ENCODE results near the gene WDR62.

WDR62 gene

GRCh38 chr19:36081894-36082293, 27.2 kb downstream of the WDR62 start:
- no peak for DNase-seq

DNA sequence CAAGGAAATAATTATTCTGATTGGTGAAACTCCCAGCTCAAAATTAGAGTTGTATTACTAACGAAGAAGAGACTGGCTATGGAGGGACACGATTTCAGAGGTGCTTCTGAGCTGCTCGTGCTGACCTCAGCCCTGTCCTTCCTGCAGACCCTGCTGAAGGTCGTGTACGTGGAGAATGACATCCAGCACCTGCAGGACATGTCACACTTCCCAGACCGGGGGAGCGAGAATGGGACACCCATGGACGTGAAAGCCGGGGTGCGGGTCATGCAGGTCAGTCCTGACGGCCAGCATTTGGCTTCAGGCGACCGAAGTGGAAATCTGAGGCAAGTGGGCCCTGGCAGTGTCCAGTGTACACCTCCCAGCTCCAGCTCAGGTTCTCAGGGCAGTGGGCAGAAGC, 28.2 kb downstream of the WDR62 start:
- no peak for DNase-seq

GRCh38 chr19:36084231-36085009, 29.7 kb downstream of the WDR62 start:
- no peak for DNase-seq

GRCh38 chr19:36086326-36086725, 31.6 kb downstream of the WDR62 start:
- no peak for DNase-seq

DNA sequence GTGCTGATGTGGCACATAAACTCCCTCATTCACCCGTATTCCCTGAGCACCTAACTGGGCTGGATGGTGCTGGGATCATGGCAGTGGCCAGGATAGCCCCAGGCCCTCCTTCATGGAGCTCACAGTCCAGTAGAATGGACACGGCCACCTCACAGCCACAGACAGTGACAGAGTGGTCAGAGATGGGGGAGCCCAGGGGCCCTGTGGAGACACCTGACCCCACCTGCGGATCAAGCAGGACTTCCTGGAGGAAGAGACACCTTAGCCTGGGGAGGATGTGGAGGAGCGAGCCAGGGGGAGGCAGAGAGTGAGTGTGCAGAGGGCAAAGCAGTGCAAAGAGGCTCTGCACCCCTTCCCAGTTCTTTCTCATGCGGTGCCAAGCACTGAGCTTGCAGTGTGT, 35.1 kb downstream of the WDR62 start:
- no peak for DNase-seq

DNA sequence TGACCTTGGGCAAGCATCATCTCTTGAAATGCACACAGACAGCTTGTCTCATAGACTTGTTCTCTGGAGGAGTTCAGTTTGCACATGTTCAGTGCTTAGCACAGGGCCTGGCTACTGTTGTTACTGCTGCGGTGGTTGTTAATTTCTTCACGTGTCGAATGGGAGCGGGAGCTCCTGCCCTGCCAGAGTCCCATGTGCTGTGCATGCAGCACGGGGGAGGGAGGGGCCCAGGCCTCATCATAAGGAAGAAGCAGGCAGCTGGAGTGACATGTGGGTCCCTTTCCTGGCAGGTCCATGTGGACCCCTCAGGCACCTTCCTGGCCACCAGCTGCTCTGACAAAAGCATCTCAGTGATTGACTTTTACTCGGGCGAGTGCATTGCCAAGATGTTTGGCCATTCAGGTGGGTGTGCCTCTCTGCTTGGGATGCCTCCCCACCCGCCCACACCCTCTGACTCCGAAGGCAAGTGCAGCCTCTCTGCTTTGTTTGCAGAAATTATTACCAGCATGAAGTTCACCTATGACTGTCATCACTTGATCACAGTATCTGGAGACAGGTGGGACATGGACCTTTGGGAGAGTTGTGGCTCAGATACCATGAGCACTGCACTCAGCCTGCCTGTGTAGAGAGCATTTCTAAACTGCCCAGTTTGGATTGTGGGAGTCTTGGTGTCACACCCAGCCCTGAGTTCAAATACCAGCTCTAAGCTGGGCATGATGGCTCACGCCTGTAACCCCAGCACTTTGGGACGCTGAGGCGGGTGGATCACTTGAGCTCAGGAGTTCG, 36.4 kb downstream of the WDR62 start:
- no peak for DNase-seq

DNA sequence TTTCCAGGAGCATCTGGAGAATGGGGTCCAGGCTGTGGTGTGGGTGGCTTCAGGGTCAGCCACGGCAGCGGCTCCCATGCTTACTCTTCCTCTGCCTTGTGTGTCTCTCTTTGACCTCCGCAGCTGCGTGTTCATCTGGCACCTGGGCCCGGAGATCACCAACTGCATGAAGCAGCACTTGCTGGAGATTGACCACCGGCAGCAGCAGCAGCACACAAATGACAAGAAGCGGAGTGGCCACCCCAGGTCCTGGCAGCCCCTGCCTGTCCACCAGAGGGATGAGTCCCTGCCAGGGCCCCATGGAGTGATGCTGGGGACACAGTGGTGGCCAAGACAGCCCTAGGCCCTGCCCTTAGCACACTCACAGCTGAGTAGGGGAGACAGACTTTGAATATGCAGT, 37.9 kb downstream of the WDR62 start:
- DNase-seq = no peak

- no peak for DNase-seq
Observed at GRCh38 chr19:36093146-36093662, 38.5 kb downstream of the WDR62 start.

DNA sequence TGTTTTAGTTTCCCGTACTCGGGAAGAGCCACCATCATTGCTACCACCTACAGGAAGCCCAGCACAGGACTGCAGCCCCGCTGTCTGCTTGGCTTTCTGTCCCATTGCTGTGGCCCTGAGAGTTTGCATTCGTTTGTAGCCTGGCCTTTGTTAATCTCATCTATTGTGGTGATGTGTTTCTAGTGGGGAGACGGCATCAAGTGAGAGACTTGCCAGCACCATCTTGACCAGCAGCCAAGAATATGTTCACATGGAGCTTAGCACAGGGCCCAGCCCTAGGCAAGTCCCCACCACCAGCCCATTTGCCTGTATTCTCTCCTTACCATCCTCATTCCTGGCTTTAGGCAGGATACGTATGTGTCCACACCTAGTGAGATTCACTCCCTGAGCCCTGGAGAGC, 39.0 kb downstream of the WDR62 start:
- no peak for DNase-seq

GRCh38 chr19:36097036-36097435, 42.3 kb downstream of the WDR62 start:
- DNase-seq = no peak

GRCh38 chr19:36099166-36099785, 44.6 kb downstream of the WDR62 start:
- no peak for DNase-seq

GRCh38 chr19:36100476-36100875, 45.8 kb downstream of the WDR62 start:
- DNase-seq = no peak

DNA sequence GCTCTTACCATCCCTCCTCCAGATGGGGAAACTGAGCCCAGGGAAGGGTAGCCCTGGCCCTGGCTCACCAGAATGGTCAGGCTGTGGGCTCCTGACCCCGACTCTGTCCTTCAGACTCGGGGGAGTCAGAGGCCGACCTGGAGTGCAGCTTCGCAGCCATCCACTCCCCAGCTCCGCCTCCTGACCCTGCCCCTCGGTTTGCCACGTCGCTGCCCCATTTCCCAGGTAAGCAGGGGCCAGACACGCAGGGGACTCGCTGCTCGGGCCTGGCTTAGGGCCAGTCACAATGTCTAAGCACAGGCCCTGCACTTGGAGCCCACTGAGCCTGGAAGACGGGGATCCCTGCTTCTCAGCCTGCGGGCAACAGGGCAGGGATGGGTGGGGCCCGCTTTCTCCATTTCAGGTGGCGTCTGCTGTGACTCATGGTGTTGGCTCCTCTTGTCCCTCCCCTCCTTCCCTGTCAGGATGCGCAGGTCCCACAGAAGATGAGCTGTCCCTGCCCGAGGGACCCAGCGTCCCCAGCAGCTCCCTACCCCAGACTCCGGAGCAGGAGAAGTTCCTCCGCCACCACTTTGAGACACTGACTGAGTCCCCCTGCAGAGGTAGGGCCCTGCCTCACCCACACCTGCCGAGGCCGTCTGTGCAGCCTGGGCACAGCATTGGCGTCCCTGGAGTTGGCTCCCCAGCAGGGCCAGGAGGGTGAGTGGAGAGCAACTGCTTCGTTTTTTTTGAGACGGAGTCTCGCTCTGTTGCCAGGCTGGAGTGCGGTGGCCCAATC, 47.0 kb downstream of the WDR62 start:
- no peak for DNase-seq

- DNase-seq = no peak
Observed at GRCh38 chr19:36103040-36103626, 48.4 kb downstream of the WDR62 start.

DNA sequence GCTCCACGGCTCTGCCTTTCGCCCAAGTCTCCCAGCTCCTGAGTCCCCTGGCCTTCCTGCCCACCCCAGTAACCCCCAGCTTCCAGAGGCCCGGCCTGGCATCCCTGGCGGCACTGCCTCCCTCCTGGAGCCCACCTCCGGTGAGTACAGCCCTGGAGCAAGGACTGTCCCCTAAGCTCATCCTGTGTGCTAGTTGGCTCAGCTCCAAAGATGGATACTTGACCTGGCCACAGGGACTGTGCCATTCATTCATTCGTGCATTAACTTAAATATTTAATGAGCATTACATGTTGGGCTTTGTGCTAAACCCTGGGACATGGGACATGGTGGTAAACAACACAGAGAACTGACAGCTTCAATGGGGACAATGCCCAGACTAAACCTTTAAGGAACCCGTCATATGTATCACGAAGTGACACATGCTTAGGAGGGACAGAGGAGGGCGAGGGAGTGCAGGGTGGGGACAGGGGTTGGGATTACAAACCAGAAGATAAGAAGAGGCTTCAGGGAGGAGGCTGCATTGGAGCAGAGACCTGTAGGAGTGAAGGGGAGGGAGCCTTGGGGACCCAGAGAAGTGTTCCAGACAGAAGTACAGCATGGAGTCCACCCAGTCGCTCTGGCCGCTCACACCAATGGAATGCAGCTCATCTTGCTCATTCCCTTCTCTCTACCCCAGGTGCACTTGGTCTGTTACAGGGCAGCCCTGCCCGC, 49.3 kb downstream of the WDR62 start:
- DNase-seq = peak; percentile 35

DNA sequence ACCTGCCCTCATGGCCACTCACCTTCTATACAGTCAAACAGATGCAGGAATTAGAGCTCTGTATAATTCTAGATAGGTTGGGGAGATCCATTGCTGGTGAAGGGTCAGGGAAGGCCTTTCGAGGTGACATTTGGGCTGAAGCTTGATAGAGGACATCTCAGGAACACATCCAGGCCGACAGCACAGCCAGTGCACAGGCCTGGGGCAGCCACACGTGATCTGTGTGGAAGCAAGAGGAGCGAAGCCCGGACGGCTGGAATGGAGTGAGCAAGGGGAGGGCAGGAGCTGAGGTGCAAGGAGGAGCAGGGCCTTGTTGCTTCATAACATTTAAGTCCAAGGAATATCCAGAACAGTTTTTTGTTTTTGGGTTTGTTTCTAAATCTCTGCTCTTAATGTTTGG, 51.7 kb downstream of the WDR62 start:
- DNase-seq = no peak

GRCh38 chr19:36106991-36107390, 52.3 kb downstream of the WDR62 start:
- DNase-seq = no peak

- DNase-seq = no peak
Observed at GRCh38 chr19:36108684-36109083, 54.0 kb downstream of the WDR62 start.

GRCh38 chr19:36110487-36111199, 55.9 kb downstream of the WDR62 start, which contains the start of gene OVOL3:
Gene OVOL3, plus strand, starts transcription at chr19:36111143. Its CDS starts 60 bp downstream, at chr19:36111203.
- DNase-seq = no peak

- DNase-seq = no peak
Observed at GRCh38 chr19:36111200-36111539, 56.5 kb downstream of the WDR62 start.

DNA sequence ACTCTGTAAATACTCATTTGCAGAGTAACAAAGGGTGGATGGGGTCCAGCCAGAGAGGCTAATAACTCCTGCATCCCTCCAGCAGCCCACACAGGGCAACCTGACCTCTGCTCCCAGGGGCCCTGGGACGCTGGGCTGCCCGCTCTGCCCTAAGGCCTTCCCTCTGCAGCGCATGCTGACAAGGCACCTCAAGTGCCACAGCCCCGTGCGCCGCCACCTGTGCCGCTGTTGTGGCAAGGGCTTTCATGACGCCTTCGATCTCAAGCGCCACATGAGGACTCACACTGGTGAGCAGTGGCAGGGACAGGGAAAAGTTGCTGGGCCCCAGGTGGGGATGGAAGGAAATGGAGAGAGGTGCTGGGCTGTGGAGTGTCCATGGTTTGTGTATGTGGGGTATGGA, 58.0 kb downstream of the WDR62 start:
- DNase-seq = no peak

Data from NCI-H226 (cell line).